ENCODE measurements around the gene RAB1A.
A peak's percentile ranks its signal among the peaks of the same experiment; 100 is the strongest.
"Not testable (repeated sequence)": the region's sequence is repeated elsewhere in the genome, so short reads cannot be mapped to it uniquely, and the experiment has no call there.

RAB1A gene

GRCh38 chr2:65137197-65137775 lies 7.4 kb upstream of the RAB1A start:
- no peak for DNase-seq

DNA sequence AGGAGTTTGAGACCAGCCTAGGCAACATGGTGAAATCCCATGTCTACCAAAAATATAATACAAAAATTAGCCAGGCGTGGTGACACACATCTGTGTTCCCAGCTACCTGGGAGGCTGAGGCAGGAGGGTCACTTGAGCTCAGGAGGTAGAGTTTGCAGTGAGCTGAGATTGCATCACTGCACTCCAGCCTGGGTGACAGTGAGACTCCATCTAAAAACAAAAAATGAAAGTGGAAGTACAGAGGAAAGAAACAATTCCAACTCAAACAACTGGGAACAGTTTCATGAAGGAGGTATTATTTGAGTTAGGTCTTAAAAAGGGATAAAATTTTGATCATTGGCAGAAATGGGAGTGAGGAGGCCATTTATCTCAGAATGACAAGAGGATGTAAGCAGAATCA lies 6.3 kb upstream of the RAB1A start:
- DNase-seq: no peak

DNA sequence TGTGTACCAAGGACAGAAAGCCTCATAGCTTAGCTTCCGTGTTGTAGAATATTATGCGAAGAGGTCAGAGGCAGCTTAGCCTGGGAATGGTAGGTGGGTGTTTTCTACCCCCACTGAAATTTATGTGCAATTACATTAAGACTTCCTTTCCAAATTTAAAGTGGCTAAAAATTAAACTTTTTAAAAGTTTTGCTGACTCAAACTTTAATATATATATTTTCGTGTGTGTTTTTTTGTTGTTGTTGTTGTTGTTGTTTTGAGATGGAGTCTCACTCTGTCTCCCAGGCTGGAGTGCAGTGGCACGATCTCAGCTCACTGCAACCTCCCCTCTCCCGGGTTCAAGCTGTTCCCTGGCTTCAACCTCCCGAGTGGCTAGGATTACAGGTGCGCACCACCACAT lies 4.3 kb upstream of the RAB1A start:
- DNase-seq: no peak

GRCh38 chr2:65133626-65134025 lies 3.7 kb upstream of the RAB1A start:
- no peak for DNase-seq

DNA sequence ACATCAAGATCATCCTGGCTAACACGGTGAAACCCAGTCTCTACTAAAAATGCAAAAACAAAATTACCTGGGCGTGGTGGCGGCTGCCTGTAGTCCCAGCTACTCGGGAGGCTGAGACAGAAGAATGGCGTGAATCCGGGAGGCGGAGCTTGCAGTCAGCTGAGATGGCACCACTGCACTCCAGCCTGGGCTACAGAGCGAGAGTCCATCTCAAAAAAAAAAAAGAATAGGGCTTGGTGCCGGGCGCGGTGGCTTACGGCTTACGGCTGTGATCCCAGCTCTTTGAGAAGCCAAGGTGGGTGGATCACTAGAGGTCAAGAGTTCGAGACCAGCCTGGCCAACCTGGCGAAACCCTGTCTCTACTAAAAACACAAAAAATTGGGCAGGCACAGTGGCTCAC lies 3.0 kb upstream of the RAB1A start:
- not testable (repeated sequence) for DNase-seq

- DNase-seq: peak in 5 of 51 donors; percentile 33 to 48 (median 34)
Observed at GRCh38 chr2:65130664-65131175, 814 bp upstream of the RAB1A start.

DNA sequence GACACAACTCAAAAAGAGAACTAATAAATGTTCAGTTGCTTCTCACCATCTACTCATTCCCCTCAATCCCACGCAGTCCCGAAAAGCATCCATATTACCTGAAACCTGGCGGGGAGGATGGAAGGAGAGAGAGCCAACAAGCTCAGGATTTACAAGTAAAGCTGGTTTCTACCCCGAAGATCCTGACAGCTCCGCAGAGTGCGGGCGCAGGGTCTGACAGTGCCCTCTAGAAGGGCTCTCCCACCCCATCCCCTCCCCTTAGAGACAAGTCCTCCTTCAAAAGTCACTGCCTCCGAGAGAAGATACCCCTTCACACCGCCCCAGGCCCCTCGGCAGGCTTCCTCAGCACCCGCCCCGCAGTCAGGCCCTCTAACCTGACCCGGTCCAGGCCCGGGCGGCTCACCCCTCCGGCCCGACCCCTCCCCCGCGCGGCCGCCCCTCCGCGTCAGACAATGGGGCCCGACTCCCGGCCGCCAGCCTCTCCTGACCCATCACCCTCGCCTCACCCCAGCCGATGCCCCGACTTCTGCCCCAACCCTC lies 550 bp downstream of the RAB1A start:
- peak in 34 of 51 donors; percentile 25 to 76 (median 54) for DNase-seq

- peak in 3 of 51 donors; percentile 1 to 26 (median 1) for DNase-seq
Observed at GRCh38 chr2:65128297-65129190, 1.4 kb downstream of the RAB1A start.

- not testable (repeated sequence) for DNase-seq
Observed at GRCh38 chr2:65125457-65125856, 4.4 kb downstream of the RAB1A start.

GRCh38 chr2:65122313-65122712 lies 7.6 kb downstream of the RAB1A start:
- DNase-seq: no peak

GRCh38 chr2:65120990-65121693 lies 8.8 kb downstream of the RAB1A start:
- no peak for DNase-seq

- no peak for DNase-seq
Observed at GRCh38 chr2:65116645-65117044, 13.3 kb downstream of the RAB1A start.

DNA sequence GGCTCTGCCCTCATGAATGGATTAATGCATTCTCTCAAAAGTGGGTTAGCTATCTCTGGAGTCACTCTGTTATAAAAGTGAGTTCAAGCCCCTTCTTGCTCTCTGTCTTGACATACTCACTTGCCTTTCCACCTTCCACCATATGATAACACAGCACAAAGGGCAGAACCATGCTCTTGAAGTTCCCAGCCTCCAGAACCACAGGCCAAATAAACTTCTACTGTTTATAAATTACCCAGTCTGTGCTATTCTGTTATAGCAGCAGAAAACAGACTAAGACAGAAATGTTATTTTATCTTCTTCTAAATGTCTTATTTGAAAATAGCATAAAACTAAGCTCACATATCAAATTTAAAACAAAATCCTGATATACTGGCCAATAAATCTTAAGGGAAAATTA lies 15.0 kb downstream of the RAB1A start:
- no peak for DNase-seq

DNA sequence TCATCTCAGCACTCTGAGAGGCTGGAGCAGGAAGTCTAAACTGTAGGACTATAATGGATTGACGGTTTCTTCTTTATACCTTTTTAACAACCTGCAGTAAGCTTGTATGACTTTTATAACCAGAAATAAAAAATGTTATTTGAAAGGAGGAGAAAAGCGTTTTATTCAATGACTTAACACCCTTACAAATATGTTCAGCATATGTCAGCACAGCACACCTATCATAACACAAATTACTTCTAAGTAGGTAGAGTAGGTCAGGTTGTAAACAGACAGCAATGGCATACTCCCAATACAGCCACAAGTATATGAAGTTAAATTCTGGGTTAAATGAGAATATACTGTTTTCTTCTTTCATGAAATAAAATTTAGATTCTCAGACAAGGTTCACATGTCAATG lies 16.1 kb downstream of the RAB1A start:
- DNase-seq: no peak

- no peak for DNase-seq
Observed at GRCh38 chr2:65113229-65113628, 16.7 kb downstream of the RAB1A start.

GRCh38 chr2:65112633-65113032 lies 17.3 kb downstream of the RAB1A start:
- no peak for DNase-seq

- no peak for DNase-seq
Observed at GRCh38 chr2:65108780-65109179, 21.1 kb downstream of the RAB1A start.

GRCh38 chr2:65107530-65107929 lies 22.4 kb downstream of the RAB1A start:
- DNase-seq: no peak

DNA sequence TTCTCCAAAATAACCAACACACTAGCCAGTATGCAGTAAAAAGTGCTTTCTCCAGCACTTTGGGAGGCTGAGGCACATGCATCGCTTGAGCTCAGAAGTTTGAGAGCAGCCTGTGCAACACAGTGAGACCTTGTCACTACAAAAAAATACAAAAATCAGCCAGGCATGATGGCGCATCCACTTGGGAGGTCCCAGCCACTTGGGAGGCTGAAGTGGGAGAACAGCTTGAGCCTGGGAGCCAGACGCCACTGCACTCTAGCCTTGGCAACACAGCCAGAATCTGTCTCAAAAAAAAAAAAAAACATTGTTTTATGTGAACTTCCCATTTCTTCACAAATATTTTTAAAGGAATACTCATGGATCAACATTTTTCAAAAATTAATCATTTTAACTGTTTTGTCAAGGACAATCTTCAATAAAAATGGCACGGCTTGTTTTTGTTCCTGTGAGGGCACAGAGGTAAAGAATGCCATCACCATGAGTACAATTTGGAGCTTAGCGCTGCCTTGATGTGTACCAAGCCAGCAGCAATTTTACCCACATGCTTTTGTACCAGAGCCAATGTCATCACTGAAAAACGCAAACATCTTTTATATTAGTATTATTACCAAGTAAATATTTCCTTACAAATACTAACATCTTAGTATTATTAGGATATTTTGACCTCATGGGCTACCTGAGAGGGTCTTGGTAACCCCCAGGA lies 26.7 kb downstream of the RAB1A start:
- DNase-seq: peak in 11 of 51 donors; percentile 1 to 47 (median 12)

- DNase-seq: no peak
Observed at GRCh38 chr2:65101071-65101470, 28.8 kb downstream of the RAB1A start.

- DNase-seq: no peak
Observed at GRCh38 chr2:65098741-65099140, 31.2 kb downstream of the RAB1A start.

All from hypothalamus (tissue), 51 donors.